GM12801 (cell line): Measurements from ENCODE around the gene SMAP1.

Experiments used
- TF ChIP-seq, protein P1 (sequence below): IDR thresholded peaks from one replicate; pipeline ENCODE4 v1.5.1; 2011; ENCODE audit warnings: control low read depth; ENCODE audit not compliant: insufficient read length; ENCODE audit errors: extremely low read depth

Gene SMAP1

DNA sequence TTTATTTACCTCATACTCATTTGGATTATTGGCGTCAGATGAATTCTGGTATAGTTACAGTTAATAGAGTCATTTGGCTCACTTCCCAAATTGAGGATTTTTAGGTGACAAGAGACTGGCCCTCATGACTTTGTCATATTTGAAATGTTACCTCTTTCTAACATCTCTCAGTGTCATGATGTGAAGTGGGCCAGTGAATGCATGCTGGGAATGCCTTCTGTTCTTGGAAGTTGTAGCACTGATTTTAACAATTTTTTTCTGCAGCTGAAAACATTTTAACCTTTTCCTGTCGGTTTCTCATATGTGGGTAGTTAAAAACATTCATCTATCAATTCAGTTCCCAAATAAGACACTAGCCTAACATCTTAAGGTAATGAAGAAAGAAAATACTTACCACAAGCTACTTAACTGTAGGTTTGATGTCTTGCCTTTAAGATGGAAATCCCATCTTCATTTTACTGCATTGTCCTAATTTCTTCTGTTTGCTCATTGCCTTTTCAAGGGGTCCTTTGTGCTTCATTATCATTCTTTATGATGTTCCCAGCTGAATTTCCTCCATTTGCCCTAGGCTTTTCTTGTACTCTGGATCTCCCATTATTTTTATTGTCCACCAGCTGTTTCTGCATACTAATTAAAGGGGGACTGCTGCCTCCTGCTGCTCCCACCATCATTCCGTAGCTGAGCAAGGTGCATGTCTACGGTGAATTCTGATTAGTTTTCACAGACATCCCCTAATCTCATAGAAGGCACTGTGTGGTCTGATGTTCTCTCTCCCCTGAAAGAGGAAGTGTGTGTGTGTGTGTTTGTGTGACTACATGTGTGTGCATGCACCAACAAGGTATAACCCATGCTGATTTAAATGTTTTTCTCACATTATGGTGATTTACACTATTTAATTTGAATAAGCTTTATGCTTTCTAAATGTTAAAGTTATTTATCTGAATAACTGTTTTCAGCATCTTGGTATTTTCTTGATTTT is 179.7 kb downstream of the SMAP1 start:
- TF ChIP-seq, protein P1, sequence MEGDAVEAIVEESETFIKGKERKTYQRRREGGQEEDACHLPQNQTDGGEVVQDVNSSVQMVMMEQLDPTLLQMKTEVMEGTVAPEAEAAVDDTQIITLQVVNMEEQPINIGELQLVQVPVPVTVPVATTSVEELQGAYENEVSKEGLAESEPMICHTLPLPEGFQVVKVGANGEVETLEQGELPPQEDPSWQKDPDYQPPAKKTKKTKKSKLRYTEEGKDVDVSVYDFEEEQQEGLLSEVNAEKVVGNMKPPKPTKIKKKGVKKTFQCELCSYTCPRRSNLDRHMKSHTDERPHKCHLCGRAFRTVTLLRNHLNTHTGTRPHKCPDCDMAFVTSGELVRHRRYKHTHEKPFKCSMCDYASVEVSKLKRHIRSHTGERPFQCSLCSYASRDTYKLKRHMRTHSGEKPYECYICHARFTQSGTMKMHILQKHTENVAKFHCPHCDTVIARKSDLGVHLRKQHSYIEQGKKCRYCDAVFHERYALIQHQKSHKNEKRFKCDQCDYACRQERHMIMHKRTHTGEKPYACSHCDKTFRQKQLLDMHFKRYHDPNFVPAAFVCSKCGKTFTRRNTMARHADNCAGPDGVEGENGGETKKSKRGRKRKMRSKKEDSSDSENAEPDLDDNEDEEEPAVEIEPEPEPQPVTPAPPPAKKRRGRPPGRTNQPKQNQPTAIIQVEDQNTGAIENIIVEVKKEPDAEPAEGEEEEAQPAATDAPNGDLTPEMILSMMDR = no peak

DNA sequence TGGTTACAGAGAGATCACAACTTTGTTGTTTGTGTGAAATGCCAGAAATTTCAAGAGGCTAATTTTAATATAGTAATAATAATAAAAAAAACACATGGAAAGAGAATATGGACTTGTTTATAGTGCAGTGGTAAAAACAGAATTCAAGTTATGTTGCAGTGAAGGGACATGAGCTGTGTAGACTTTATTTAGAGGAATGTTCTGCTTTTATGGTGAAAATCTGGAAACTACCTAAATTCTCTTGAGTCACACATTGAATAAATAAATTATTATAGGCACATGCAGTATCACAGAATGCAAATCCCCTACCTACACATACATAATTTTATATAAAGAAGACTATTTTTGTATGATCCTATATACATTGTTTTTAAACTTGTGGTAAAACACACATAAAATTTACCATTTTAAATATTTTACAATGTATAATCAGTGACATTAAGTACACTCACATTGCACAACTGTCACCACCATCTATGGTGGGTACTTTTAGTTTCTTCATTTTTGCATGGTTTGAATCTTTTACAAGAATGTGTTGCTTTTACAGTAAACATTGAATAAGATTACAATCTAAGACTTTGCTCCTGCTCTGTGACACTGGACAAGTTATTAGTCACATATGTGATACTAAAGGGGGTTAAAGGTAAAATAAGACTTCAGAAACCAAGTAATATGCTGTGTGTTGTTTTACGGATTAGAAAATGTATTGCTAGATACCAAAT is 181.8 kb downstream of the SMAP1 start:
- TF ChIP-seq, protein P1 = no peak

DNA sequence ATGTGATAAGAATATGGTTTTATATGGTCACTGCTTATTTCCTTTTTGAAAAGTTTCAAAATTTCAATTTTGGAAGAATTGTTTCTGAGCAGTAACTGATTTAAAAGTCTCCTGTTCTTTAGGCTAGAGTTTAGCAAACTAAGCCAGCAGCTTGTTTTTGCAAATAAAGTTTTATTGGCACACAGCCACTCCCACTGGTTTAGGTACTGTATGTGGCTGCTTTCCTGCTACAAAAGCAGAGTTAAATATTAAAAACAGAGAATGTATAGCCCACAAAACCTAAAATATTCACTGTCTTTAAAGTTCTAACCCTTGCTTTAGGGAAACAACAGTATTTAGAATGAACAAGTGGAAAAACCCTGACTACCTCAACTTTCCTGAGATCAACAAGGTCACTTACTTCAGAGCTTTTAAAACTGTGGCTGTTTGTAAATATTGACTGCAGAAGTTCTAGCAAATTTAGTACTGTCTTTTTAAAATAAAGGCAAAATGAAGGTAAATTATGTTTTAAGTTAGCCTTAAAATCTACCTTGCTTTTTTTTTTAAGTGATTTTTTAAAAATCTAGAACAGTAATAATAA is 185.1 kb downstream of the SMAP1 start:
- TF ChIP-seq, protein P1 = no peak

- TF ChIP-seq, protein P1 = no peak
Observed at GRCh38 chr6:70857387-70858077, 189.8 kb downstream of the SMAP1 start.

- TF ChIP-seq, protein P1 = no peak
Observed at GRCh38 chr6:70860045-70860444, 192.4 kb downstream of the SMAP1 start.

- TF ChIP-seq, protein P1 = no peak
Observed at GRCh38 chr6:70860920-70861319, 193.2 kb downstream of the SMAP1 start.
